Thyroid gland (tissue), 4 donors: ENCODE measurements around the gene MKNK2.

ENCODE experiments used
- POLR2A ChIP-seq, 2 donors: fragments of 450-650 bp; IDR thresholded peaks; one replicate each; pipeline ENCODE4 v1.6.1; 2017; ENCODE audit warnings: antibody characterized with exemption in 2 of 2, mild to moderate bottlenecking in 2 of 2, moderate library complexity in 1 of 2
- TF ChIP-seq, protein P1 (sequence below), 6 experiments: fragments of 200-600 bp in 3 of 6; fragments of 450-650 bp in 3 of 6; sonication (generic) in 3 of 6; IDR thresholded peaks; one replicate each; pipeline ENCODE4 v1.5.1; 2016 to 2019; ENCODE audit warnings: antibody characterized with exemption in 6 of 6, mild to moderate bottlenecking in 2 of 6, inconsistent platforms in 1 of 6, moderate library complexity in 1 of 6

DNA sequence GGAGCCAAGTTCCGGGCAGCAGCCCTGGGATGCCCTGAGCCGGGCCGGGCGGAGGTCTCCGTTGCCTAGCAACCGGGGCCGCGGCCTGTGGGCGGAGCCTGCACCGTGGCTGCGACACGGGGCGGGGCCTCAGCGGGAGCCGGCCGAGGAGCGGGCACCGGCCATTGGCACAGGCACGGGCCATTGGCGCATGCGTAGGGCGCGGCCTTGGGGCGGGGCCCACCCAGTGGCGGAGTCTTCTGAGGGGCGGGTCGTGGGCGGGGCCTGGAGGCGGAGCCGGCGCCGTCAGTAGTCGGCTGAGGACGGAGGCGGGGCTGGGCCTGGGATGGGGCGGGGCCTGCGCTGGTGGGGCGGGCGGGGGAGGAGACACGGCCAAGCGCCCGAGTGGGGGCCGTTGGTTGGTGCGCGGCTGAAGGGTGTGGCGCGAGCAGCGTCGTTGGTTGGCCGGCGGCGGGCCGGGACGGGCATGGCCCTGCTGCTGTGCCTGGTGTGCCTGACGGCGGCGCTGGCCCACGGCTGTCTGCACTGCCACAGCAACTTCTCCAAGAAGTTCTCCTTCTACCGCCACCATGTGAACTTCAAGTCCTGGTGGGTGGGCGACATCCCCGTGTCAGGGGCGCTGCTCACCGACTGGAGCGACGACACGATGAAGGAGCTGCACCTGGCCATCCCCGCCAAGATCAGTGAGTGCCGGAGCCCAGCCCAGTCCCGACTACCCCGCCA, 45.6 kb upstream of the MKNK2 start, which contains the start of gene IZUMO4:
- TF ChIP-seq, protein P1, sequence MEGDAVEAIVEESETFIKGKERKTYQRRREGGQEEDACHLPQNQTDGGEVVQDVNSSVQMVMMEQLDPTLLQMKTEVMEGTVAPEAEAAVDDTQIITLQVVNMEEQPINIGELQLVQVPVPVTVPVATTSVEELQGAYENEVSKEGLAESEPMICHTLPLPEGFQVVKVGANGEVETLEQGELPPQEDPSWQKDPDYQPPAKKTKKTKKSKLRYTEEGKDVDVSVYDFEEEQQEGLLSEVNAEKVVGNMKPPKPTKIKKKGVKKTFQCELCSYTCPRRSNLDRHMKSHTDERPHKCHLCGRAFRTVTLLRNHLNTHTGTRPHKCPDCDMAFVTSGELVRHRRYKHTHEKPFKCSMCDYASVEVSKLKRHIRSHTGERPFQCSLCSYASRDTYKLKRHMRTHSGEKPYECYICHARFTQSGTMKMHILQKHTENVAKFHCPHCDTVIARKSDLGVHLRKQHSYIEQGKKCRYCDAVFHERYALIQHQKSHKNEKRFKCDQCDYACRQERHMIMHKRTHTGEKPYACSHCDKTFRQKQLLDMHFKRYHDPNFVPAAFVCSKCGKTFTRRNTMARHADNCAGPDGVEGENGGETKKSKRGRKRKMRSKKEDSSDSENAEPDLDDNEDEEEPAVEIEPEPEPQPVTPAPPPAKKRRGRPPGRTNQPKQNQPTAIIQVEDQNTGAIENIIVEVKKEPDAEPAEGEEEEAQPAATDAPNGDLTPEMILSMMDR (IDR thresholded peaks at IDR 0.05), result peak in 4 of 6 experiments; percentile 19 to 53 (median 36)
- TF ChIP-seq POLR2A (IDR thresholded peaks at IDR 0.05), result peak in 1 of 2 donors; percentile 46
